Trophoblast cell (in vitro differentiated cells and primary cell): ENCODE results near the gene PBX3. TPM values are rescaled to one million over a fixed set of nuclear protein-coding genes. Genes with fewer than 3 reads are reported as not detected.

Experiments used
- DNase-seq, 2 donors: peaks; one replicate each; pipeline ENCODE4 v3.0.0-alpha.2; 2016
- H2AFZ ChIP-seq: 2 replicates; pipeline ENCODE4 v1.6.1; 2013; ENCODE audit warnings: low read length, moderate library complexity, mild to moderate bottlenecking; ENCODE audit not compliant: insufficient read depth, poor library complexity
- H2AK5ac ChIP-seq: 2 replicates; pipeline ENCODE4 v1.6.1; 2013; ENCODE audit warnings: mild to moderate bottlenecking, low read length
- H2BK120ac ChIP-seq: 2 replicates; pipeline ENCODE4 v1.6.1; 2013; ENCODE audit warnings: low read length, mild to moderate bottlenecking, moderate library complexity; ENCODE audit not compliant: insufficient read depth, poor library complexity
- H2BK12ac ChIP-seq: 2 replicates; pipeline ENCODE4 v1.6.1; 2013; ENCODE audit warnings: mild to moderate bottlenecking, low read length, moderate library complexity
- H2BK5ac ChIP-seq: 2 replicates; pipeline ENCODE4 v1.6.1; 2013; ENCODE audit warnings: low read length, low read depth, moderate library complexity, mild to moderate bottlenecking; ENCODE audit not compliant: poor library complexity
- H3K14ac ChIP-seq: 2 replicates; pipeline ENCODE4 v1.6.1; 2013; ENCODE audit warnings: mild to moderate bottlenecking, low read length
- H3K18ac ChIP-seq: 2 replicates; pipeline ENCODE4 v1.6.1; 2013; ENCODE audit warnings: mild to moderate bottlenecking, low read length
- H3K23ac ChIP-seq: 2 replicates; pipeline ENCODE4 v1.6.1; 2013; ENCODE audit warnings: low read length
- H3K27ac ChIP-seq: 2 replicates; pipeline ENCODE4 v1.5.1; 2013; ENCODE audit warnings: low read depth, mild to moderate bottlenecking, inconsistent platforms, low read length, moderate library complexity
- H3K27me3 ChIP-seq: 2 replicates; pipeline ENCODE4 v1.6.1; 2013; ENCODE audit warnings: inconsistent platforms, mild to moderate bottlenecking, low read length, moderate library complexity; ENCODE audit not compliant: insufficient read depth
- H3K36me3 ChIP-seq, 2 experiments: 1 replicate in 1 of 2; 2 replicates in 1 of 2; pipeline ENCODE4 v1.6.1; 2013; ENCODE audit warnings: low read length in 2 of 2, mild to moderate bottlenecking in 2 of 2, moderate library complexity in 1 of 2; ENCODE audit not compliant: insufficient read depth in 2 of 2, control insufficient read depth in 1 of 2
- H3K4ac ChIP-seq: 2 replicates; pipeline ENCODE4 v1.6.1; 2013; ENCODE audit warnings: low read depth, mild to moderate bottlenecking, low read length, moderate library complexity
- H3K4me1 ChIP-seq, 2 experiments: 1 replicate in 1 of 2; 2 replicates in 1 of 2; pipeline ENCODE4 v1.6.1; 2013; ENCODE audit warnings: low read length in 2 of 2, mild to moderate bottlenecking in 2 of 2, moderate library complexity in 1 of 2; ENCODE audit not compliant: insufficient read depth in 2 of 2, control insufficient read depth in 1 of 2
- H3K4me2 ChIP-seq: 2 replicates; pipeline ENCODE4 v1.6.1; 2013; ENCODE audit warnings: inconsistent platforms, mild to moderate bottlenecking, low read length, moderate library complexity
- H3K4me3 ChIP-seq: 2 replicates; pipeline ENCODE4 v1.5.1; 2013; ENCODE audit warnings: mild to moderate bottlenecking, low read depth, low read length, inconsistent platforms
- H3K79me1 ChIP-seq: one replicate; pipeline ENCODE4 v1.6.1; 2013; ENCODE audit warnings: low read length
- H3K79me2 ChIP-seq: 2 replicates; pipeline ENCODE4 v1.6.1; 2013; ENCODE audit warnings: low read length, mild to moderate bottlenecking; ENCODE audit not compliant: control insufficient read depth, insufficient read depth, poor library complexity
- H3K9ac ChIP-seq: 2 replicates; pipeline ENCODE4 v1.6.1; 2013; ENCODE audit warnings: mild to moderate bottlenecking, low read length
- H3K9me3 ChIP-seq: 2 replicates; pipeline ENCODE4 v1.6.1; 2013; ENCODE audit warnings: low read depth, mild to moderate bottlenecking, control low read depth, inconsistent platforms, low read length; ENCODE audit not compliant: insufficient read depth
- H4K12ac ChIP-seq: 2 replicates; pipeline ENCODE4 v1.6.1; 2013; ENCODE audit warnings: low read depth, mild to moderate bottlenecking, low read length, moderate library complexity
- H4K8ac ChIP-seq: 2 replicates; pipeline ENCODE4 v1.6.1; 2013; ENCODE audit warnings: low read depth, mild to moderate bottlenecking, low read length, moderate library complexity
- H4K91ac ChIP-seq: one replicate; pipeline ENCODE4 v1.6.1; 2013; ENCODE audit warnings: low read depth, mild to moderate bottlenecking, low read length, moderate library complexity
- WGBS: extraction: QIAGEN DNeasy Blood & Tissue Kit; methylation state at CpG from one replicate; pipeline ENCODE4 v1.1.7; 2013; ENCODE audit warnings: missing lambda C conversion rate; ENCODE audit not compliant: insufficient read length, insufficient coverage; ENCODE audit errors: extremely low coverage; 5-methylcytosine and 5-hydroxymethylcytosine counted together
- polyA plus RNA-seq: library from polyadenylated mRNA; stranded (reverse); fragments of 200-250 nt; gene quantifications from 2 replicates; pipeline ENCODE4 v1.2.3, GENCODE V29; 2013

The PBX3 gene
- polyA plus RNA-seq, result 23.6 and 26.4 TPM in 2 replicates

DNA sequence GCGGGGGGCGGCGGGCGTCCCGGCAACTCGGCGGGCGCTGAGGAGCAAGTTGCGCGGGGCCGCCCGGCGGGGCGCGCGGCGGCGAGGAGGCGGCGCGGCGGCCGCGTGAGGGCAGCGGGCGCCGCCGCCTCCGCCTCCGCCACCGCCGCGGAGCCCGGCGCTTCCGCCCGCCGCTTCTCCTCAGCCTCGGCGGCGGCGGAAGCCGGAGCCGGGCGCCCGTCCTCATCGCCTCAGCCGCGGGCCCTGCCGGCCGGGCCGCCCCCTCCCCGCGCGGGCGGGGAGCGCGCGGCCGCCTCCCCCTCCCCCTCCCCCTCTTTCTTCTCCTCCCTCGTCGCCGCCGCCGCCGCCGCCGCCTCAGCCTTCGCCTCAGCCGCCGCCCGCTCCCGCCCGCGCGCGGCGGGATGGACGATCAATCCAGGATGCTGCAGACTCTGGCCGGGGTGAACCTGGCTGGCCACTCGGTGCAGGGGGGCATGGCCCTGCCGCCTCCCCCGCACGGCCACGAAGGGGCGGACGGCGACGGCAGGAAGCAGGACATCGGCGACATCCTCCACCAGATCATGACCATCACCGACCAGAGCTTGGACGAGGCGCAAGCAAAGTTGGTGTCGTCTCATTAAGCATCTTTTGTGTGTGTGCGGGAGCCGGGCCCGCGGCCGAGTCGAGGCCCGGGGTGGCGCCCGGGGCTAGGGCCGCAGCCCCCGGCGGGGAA, at the start of gene PBX3:
Gene PBX3, plus strand, starts transcription at position 321 of the 712 bp plus-strand sequence.
- H2BK120ac ChIP-seq, result peak within 1 kb of the TSS; percentile 6
- peak within 1 kb of the TSS; percentile 68 for H4K8ac ChIP-seq
- DNase-seq, result peak in 1 of 2 donors; percentile 44
- peak within 1 kb of the TSS; percentile 90 for H4K12ac ChIP-seq
- peak within 1 kb of the TSS; percentile 57 for H4K91ac ChIP-seq
- H3K36me3 ChIP-seq, result no peaks in the 10 kb centered on the region
- no peak within 1 kb of the TSS for H3K23ac ChIP-seq
- H2AK5ac ChIP-seq, result no peak within 1 kb of the TSS
- peak within 1 kb of the TSS; percentile 82 for H3K27ac ChIP-seq
- peaks cover 3 to 4% of the 10 kb centered on the region in 2 experiments for H3K4me1 ChIP-seq
- peaks cover 8% of the 10 kb centered on the region for H3K79me2 ChIP-seq
- H3K14ac ChIP-seq, result peak within 1 kb of the TSS; percentile 73
- H3K79me1 ChIP-seq, result peaks cover 15% of the 10 kb centered on the region
- peak within 1 kb of the TSS; percentile 81 for H3K4ac ChIP-seq
- H3K4me3 ChIP-seq, result peak within 1 kb of the TSS; percentile 90
- peak within 1 kb of the TSS; percentile 96 for H3K9ac ChIP-seq
- peak within 1 kb of the TSS; percentile 2 for H2BK5ac ChIP-seq
- peak within 1 kb of the TSS; percentile 92 for H3K18ac ChIP-seq
- WGBS, result no CpG with 5 or more reads among the region's 107 CpGs
- no peak within 1 kb of the TSS for H2BK12ac ChIP-seq
- peak within 1 kb of the TSS; percentile 71 for H2AFZ ChIP-seq
- H3K9me3 ChIP-seq, result no peaks in the 10 kb centered on the region
- H3K4me2 ChIP-seq, result peak within 1 kb of the TSS; percentile 99
- no peaks in the 10 kb centered on the region for H3K27me3 ChIP-seq

DNA sequence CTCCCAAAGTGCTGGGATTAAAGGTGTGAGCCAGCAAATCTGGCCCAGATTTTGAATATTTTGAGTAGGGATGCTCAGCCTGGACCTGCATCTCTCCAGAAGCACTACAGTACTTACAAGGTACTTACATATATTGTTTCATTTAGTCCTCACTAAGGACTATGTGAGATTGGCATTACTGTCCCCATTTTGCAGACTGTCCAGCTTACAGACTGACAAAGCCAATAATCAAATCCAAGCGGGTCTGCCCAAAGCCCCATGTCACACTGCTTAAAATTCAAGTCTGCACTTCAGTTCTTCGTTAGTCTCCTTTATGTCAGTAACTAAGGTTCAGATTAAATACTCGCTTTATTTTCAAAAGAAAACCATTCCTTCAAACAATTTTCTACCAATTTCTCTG, 47.3 kb upstream of the PBX3 start:
- no peaks in the 10 kb centered on the region for H3K36me3 ChIP-seq
- no peak overlapping the region for H3K18ac ChIP-seq
- no peak overlapping the region for H4K8ac ChIP-seq
- no peaks in the 10 kb centered on the region for H3K9me3 ChIP-seq
- no peak overlapping the region for H2BK5ac ChIP-seq
- H3K4me1 ChIP-seq, result peaks cover 0 to 4% of the 10 kb centered on the region in 2 experiments
- H3K9ac ChIP-seq, result no peak overlapping the region
- no peak overlapping the region for H2AFZ ChIP-seq
- no peaks in the 10 kb centered on the region for H3K27me3 ChIP-seq
- H4K91ac ChIP-seq, result no peak overlapping the region
- no peak overlapping the region for H4K12ac ChIP-seq
- H3K14ac ChIP-seq, result no peak overlapping the region
- H3K27ac ChIP-seq, result no peak overlapping the region
- no peak for DNase-seq
- no peak overlapping the region for H2AK5ac ChIP-seq
- H3K23ac ChIP-seq, result no peak overlapping the region
- H3K79me1 ChIP-seq, result no peaks in the 10 kb centered on the region
- no peak overlapping the region for H3K4ac ChIP-seq
- WGBS, result no CpG with 5 or more reads among the region's 3 CpGs
- H2BK120ac ChIP-seq, result no peak overlapping the region
- no peak overlapping the region for H3K4me3 ChIP-seq
- H3K4me2 ChIP-seq, result no peak overlapping the region
- no peak overlapping the region for H2BK12ac ChIP-seq
- H3K79me2 ChIP-seq, result no peaks in the 10 kb centered on the region

DNA sequence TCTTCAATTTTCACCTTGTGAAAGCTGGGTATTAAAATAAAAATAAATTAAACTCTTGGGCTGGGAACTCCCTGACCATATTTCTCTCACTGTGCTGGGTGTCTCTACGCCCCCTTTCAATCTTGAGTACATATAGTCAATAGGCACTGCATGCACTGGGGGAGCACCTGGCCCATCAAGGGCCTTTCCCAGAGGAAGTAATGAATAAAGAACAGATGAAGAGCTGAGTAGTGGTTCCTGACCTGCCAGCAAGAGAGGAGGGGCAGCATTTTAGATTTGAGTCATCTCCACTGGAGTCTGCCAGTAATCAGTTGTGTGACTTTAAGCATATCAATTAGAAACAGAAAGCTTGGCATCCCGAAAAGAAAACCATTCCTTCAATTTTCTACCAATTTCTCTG, 46.4 kb upstream of the PBX3 start:
- Histone ChIP-seq H3K18ac (no peak overlapping the region), H4K8ac (no peak overlapping the region), H3K36me3 (no peaks in the 10 kb centered on the region), H3K4ac (peak overlapping the region; percentile 62), H3K9ac (no peak overlapping the region), H4K12ac (no peak overlapping the region), H3K23ac (no peak overlapping the region), H4K91ac (no peak overlapping the region), H2BK5ac (no peak overlapping the region), H2AK5ac (no peak overlapping the region), H3K27ac (no peak overlapping the region), H3K79me1 (no peaks in the 10 kb centered on the region), H2BK120ac (no peak overlapping the region), H2AFZ (no peak overlapping the region), H3K14ac (no peak overlapping the region), H3K4me1 (peaks cover 0 to 2% of the 10 kb centered on the region in 2 experiments), H3K4me3 (no peak overlapping the region), H3K27me3 (no peaks in the 10 kb centered on the region), H3K4me2 (no peak overlapping the region), H2BK12ac (no peak overlapping the region), H3K9me3 (no peaks in the 10 kb centered on the region), H3K79me2 (no peaks in the 10 kb centered on the region)
- DNase-seq, result no peak
- no CpG with 5 or more reads among the region's 2 CpGs for WGBS

DNA sequence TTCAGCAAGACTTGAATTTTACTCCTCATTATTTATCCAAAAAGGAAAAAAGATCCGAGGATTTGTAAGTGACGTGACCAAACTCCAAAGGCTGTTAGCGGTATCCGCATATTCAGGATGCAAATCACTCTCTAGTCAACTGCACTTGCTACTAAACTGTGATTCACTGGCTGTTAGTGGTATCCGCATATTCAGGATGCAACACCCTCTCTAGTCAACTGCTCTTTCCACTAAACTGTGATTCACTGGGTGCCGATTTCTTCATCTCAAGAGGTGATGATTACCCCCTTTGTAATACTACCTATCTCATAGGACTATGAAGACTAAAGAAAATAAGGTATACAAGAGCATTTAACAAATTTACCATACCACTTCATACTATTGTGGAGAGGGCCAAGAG, 45.8 kb upstream of the PBX3 start:
- no peaks in the 10 kb centered on the region for H3K36me3 ChIP-seq
- H2BK12ac ChIP-seq, result no peak overlapping the region
- H3K4me1 ChIP-seq, result peaks cover 0 to 2% of the 10 kb centered on the region in 2 experiments
- no peak overlapping the region for H2BK120ac ChIP-seq
- no peak overlapping the region for H3K14ac ChIP-seq
- H3K27me3 ChIP-seq, result no peaks in the 10 kb centered on the region
- H3K18ac ChIP-seq, result no peak overlapping the region
- H4K8ac ChIP-seq, result no peak overlapping the region
- no peak overlapping the region for H3K9ac ChIP-seq
- no peaks in the 10 kb centered on the region for H3K9me3 ChIP-seq
- no peak for DNase-seq
- no peak overlapping the region for H3K23ac ChIP-seq
- H2BK5ac ChIP-seq, result no peak overlapping the region
- no peaks in the 10 kb centered on the region for H3K79me2 ChIP-seq
- no peak overlapping the region for H3K4me2 ChIP-seq
- no peak overlapping the region for H2AFZ ChIP-seq
- no peak overlapping the region for H3K4ac ChIP-seq
- no peaks in the 10 kb centered on the region for H3K79me1 ChIP-seq
- WGBS, result no CpG with 5 or more reads among the region's 6 CpGs
- no peak overlapping the region for H3K4me3 ChIP-seq
- H2AK5ac ChIP-seq, result no peak overlapping the region
- no peak overlapping the region for H4K91ac ChIP-seq
- no peak overlapping the region for H3K27ac ChIP-seq
- H4K12ac ChIP-seq, result no peak overlapping the region
